ENCODE results near the gene ITGAX. TPM values are rescaled to one million over a fixed set of nuclear protein-coding genes. Genes with fewer than 3 reads are reported as not detected.

Gene ITGAX
- total and polyA plus RNA-seq, 2 experiments from 2014 or later, result 0.50 to 0.60 TPM

GRCh38 chr16:31367853-31368252 is 12.9 kb downstream of the ITGAX start:
- no peak for DNase-seq (ENCODE audit: low spot score)
- no peak overlapping the region for H3K4me2 ChIP-seq
- no peak overlapping the region for H3K27ac ChIP-seq
- H2AFZ ChIP-seq, result no peak overlapping the region
- H3K9me2 ChIP-seq (replicated peaks; ENCODE audit: insufficient read depth), result no peaks in the 10 kb centered on the region
- H3K4me3 ChIP-seq, result no peak overlapping the region
- no peaks in the 10 kb centered on the region for H3K9me3 ChIP-seq (ENCODE audit: low read depth)
- no peaks in the 10 kb centered on the region for H3K36me3 ChIP-seq (replicated peaks; ENCODE audit: insufficient read depth, low read depth)
- no peaks in the 10 kb centered on the region for H4K20me1 ChIP-seq (ENCODE audit: insufficient read depth, poor library complexity, severe bottlenecking)
- no peaks in the 10 kb centered on the region for H3K79me2 ChIP-seq
- no peaks in the 10 kb centered on the region for H3K4me1 ChIP-seq (ENCODE audit: insufficient read depth)
- no peaks in the 10 kb centered on the region for H3K27me3 ChIP-seq
- WGBS (ENCODE audit: low lambda C conversion rate, missing lambda C conversion rate), result 92% methylated on average over 3 of the region's 3 CpGs
- TF ChIP-seq EZH2phosphoT487 (IDR thresholded peaks at IDR 0.05; ENCODE audit: low read depth, severe bottlenecking, unreplicated experiment), result no peak
- no peak for TF ChIP-seq CTCF (IDR thresholded peaks at IDR 0.05; ENCODE audit: poor library complexity)
- no peak for TF ChIP-seq EZH2 (IDR thresholded peaks at IDR 0.05; ENCODE audit: borderline replicate concordance)

GRCh38 chr16:31371008-31371407 is 16.0 kb downstream of the ITGAX start:
- Histone ChIP-seq H3K9me2 (replicated peaks; ENCODE audit: insufficient read depth) (no peaks in the 10 kb centered on the region), H3K27ac (no peak overlapping the region), H3K4me3 (no peak overlapping the region), H3K4me2 (no peak overlapping the region), H4K20me1 (ENCODE audit: insufficient read depth, poor library complexity, severe bottlenecking) (no peaks in the 10 kb centered on the region), H2AFZ (no peak overlapping the region), H3K36me3 (replicated peaks; ENCODE audit: insufficient read depth, low read depth) (no peaks in the 10 kb centered on the region), H3K27me3 (no peaks in the 10 kb centered on the region), H3K9me3 (ENCODE audit: low read depth) (no peaks in the 10 kb centered on the region), H3K79me2 (no peaks in the 10 kb centered on the region), H3K4me1 (ENCODE audit: insufficient read depth) (no peaks in the 10 kb centered on the region)
- DNase-seq (ENCODE audit: low spot score), result no peak
- TF ChIP-seq CTCF (IDR thresholded peaks at IDR 0.05; ENCODE audit: poor library complexity) (no peak), EZH2phosphoT487 (IDR thresholded peaks at IDR 0.05; ENCODE audit: low read depth, severe bottlenecking, unreplicated experiment) (no peak), EZH2 (IDR thresholded peaks at IDR 0.05; ENCODE audit: borderline replicate concordance) (no peak)
- 93% methylated on average over 12 of the region's 12 CpGs for WGBS (ENCODE audit: low lambda C conversion rate, missing lambda C conversion rate)

GRCh38 chr16:31371619-31372484 is 16.9 kb downstream of the ITGAX start:
- no peaks in the 10 kb centered on the region for H3K9me2 ChIP-seq (replicated peaks; ENCODE audit: insufficient read depth)
- H3K27me3 ChIP-seq, result no peaks in the 10 kb centered on the region
- no peak overlapping the region for H3K4me3 ChIP-seq
- no peak overlapping the region for H3K27ac ChIP-seq
- no peaks in the 10 kb centered on the region for H3K9me3 ChIP-seq (ENCODE audit: low read depth)
- no peaks in the 10 kb centered on the region for H3K36me3 ChIP-seq (replicated peaks; ENCODE audit: insufficient read depth, low read depth)
- H3K4me1 ChIP-seq (ENCODE audit: insufficient read depth), result no peaks in the 10 kb centered on the region
- no peak overlapping the region for H2AFZ ChIP-seq
- no peak overlapping the region for H3K4me2 ChIP-seq
- DNase-seq (ENCODE audit: low spot score), result no peak
- no peak for TF ChIP-seq EZH2 (IDR thresholded peaks at IDR 0.05; ENCODE audit: borderline replicate concordance)
- TF ChIP-seq EZH2phosphoT487 (IDR thresholded peaks at IDR 0.05; ENCODE audit: low read depth, severe bottlenecking, unreplicated experiment), result no peak
- no peak for TF ChIP-seq CTCF (IDR thresholded peaks at IDR 0.05; ENCODE audit: poor library complexity)
- 83% methylated on average over 36 of the region's 42 CpGs for WGBS (ENCODE audit: low lambda C conversion rate, missing lambda C conversion rate)
- H3K79me2 ChIP-seq, result no peaks in the 10 kb centered on the region
- H4K20me1 ChIP-seq (ENCODE audit: insufficient read depth, poor library complexity, severe bottlenecking), result no peaks in the 10 kb centered on the region
